DOHH2 (cell line): ENCODE results near the gene MGMT.

Experiments used
- H3F3A ChIP-seq: fragments of 200-600 bp; sonication (generic), shearing (Covaris generic); 2 replicates; pipeline ENCODE4 v1.6.0; 2016; ENCODE audit warnings: antibody characterized with exemption, mild to moderate bottlenecking; ENCODE audit not compliant: control insufficient read depth, insufficient read depth
- H3K27ac ChIP-seq: fragments of 200-600 bp; sonication (generic); 2 replicates; pipeline ENCODE4 v1.5.1; 2014; ENCODE audit warnings: low read depth, mild to moderate bottlenecking, low read length, moderate library complexity
- H3K27me3 ChIP-seq: fragments of 200-600 bp; sonication (generic); 2 replicates; pipeline ENCODE4 v1.6.1; 2014; ENCODE audit warnings: mild to moderate bottlenecking, low read length, mixed read lengths; ENCODE audit not compliant: control insufficient read depth
- H3K36me3 ChIP-seq: fragments of 200-600 bp; sonication (generic); 2 replicates; pipeline ENCODE4 v1.6.1; 2014; ENCODE audit warnings: mild to moderate bottlenecking, low read length, moderate library complexity, mixed read lengths; ENCODE audit not compliant: control insufficient read depth
- H3K4me1 ChIP-seq: fragments of 200-600 bp; sonication (generic); 2 replicates; pipeline ENCODE4 v1.6.1; 2014; ENCODE audit warnings: mild to moderate bottlenecking, low read length, mixed read lengths; ENCODE audit not compliant: control insufficient read depth
- H3K4me2 ChIP-seq: fragments of 200-600 bp; sonication (generic); 2 replicates; pipeline ENCODE4 v1.6.0; 2014; ENCODE audit warnings: mild to moderate bottlenecking, low read length, moderate library complexity
- H3K4me3 ChIP-seq: fragments of 200-600 bp; sonication (generic); 2 replicates; pipeline ENCODE4 v1.5.1; 2014; ENCODE audit warnings: mild to moderate bottlenecking, low read length, mixed read lengths
- H3K79me2 ChIP-seq: fragments of 200-600 bp; sonication (generic); 2 replicates; pipeline ENCODE4 v1.6.1; 2014; ENCODE audit warnings: mild to moderate bottlenecking, low read length, mixed read lengths; ENCODE audit not compliant: control insufficient read depth
- H3K9me2 ChIP-seq: fragments of 200-600 bp; sonication (generic); replicated peaks from 2 replicates; pipeline ENCODE4 v1.6.1; 2014; ENCODE audit warnings: mild to moderate bottlenecking, low read length, mixed read lengths; ENCODE audit not compliant: control insufficient read depth
- H3K9me3 ChIP-seq: fragments of 200-600 bp; sonication (generic); 2 replicates; pipeline ENCODE4 v1.6.1; 2014; ENCODE audit warnings: antibody characterized with exemption, low read length, mixed read lengths; ENCODE audit not compliant: control insufficient read depth, insufficient read depth
- H4K20me1 ChIP-seq: fragments of 200-600 bp; sonication (generic); 2 replicates; pipeline ENCODE4 v1.6.0; 2014; ENCODE audit warnings: low read depth, mild to moderate bottlenecking, antibody characterized with exemption, low read length, moderate library complexity; ENCODE audit not compliant: control insufficient read depth, insufficient read depth
- EZH2phosphoT487 ChIP-seq: fragments of 200-600 bp; sonication (generic); IDR thresholded peaks from 2 replicates; pipeline ENCODE4 v1.6.1; 2017; ENCODE audit warnings: borderline replicate concordance, mild to moderate bottlenecking, antibody characterized with exemption, low read length, moderate library complexity, mixed read lengths
- TF ChIP-seq, protein P1 (sequence below): fragments of 200-600 bp; sonication (generic); IDR thresholded peaks from one replicate; pipeline ENCODE4 v1.5.1; 2014; ENCODE audit warnings: antibody characterized with exemption, mild to moderate bottlenecking, low read depth, low read length; ENCODE audit not compliant: poor library complexity, severe bottlenecking

Gene MGMT

DNA sequence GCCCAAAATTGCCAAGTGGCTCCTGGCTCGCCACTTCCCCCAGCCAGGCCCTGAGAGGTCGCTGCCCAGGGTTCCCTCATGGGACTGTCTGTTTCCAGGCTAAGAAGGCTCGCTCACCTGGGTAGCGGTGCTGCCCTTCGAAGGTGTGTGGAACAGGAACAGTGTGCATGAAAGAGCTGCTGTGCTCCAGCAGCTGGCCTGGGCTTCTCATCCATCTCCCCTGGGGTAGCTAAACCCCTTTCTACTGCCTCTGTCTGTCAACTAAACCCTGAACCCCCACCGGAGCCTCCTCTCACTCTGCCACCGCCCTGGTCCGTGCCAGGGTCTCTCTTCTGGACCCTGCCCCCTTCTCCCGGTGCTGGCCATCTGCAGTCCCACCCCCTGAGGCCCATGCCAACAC, 344.2 kb downstream of the MGMT start:
- no peaks in the 10 kb centered on the region for H3K79me2 ChIP-seq
- TF ChIP-seq EZH2phosphoT487: no peak
- TF ChIP-seq, protein P1, sequence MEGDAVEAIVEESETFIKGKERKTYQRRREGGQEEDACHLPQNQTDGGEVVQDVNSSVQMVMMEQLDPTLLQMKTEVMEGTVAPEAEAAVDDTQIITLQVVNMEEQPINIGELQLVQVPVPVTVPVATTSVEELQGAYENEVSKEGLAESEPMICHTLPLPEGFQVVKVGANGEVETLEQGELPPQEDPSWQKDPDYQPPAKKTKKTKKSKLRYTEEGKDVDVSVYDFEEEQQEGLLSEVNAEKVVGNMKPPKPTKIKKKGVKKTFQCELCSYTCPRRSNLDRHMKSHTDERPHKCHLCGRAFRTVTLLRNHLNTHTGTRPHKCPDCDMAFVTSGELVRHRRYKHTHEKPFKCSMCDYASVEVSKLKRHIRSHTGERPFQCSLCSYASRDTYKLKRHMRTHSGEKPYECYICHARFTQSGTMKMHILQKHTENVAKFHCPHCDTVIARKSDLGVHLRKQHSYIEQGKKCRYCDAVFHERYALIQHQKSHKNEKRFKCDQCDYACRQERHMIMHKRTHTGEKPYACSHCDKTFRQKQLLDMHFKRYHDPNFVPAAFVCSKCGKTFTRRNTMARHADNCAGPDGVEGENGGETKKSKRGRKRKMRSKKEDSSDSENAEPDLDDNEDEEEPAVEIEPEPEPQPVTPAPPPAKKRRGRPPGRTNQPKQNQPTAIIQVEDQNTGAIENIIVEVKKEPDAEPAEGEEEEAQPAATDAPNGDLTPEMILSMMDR: no peak
- H3K4me1 ChIP-seq: no peaks in the 10 kb centered on the region
- no peak overlapping the region for H3K4me2 ChIP-seq
- no peaks in the 10 kb centered on the region for H3F3A ChIP-seq
- H3K9me3 ChIP-seq: no peaks in the 10 kb centered on the region
- no peaks in the 10 kb centered on the region for H3K27me3 ChIP-seq
- H3K27ac ChIP-seq: no peak overlapping the region
- H3K9me2 ChIP-seq: no peaks in the 10 kb centered on the region
- no peak overlapping the region for H3K4me3 ChIP-seq
- H3K36me3 ChIP-seq: no peaks in the 10 kb centered on the region
- no peaks in the 10 kb centered on the region for H4K20me1 ChIP-seq

DNA sequence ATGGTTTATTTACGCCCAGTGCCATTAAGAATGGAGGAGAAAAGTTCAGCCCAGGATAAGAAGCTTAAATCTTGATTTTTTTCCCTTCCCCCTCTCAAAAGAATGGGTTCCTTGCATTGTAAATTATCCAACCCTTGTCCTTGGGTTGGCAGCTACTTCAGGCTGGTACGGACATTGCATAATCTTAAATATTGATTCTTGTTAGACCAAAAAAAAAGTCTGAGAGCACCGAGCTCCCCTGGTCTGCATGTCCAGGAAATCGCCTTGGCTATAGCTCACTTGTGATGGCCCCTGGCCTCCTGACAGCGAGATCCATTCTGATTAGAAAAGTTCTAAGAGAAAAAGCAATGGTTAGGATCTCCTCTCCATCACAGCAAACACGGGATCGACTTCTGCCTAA, 345.4 kb downstream of the MGMT start:
- H3K9me3 ChIP-seq: no peaks in the 10 kb centered on the region
- no peak overlapping the region for H3K27ac ChIP-seq
- TF ChIP-seq EZH2phosphoT487: no peak
- TF ChIP-seq, protein P1: no peak
- H4K20me1 ChIP-seq: no peaks in the 10 kb centered on the region
- no peaks in the 10 kb centered on the region for H3K27me3 ChIP-seq
- H3K36me3 ChIP-seq: no peaks in the 10 kb centered on the region
- no peaks in the 10 kb centered on the region for H3F3A ChIP-seq
- H3K9me2 ChIP-seq: no peaks in the 10 kb centered on the region
- H3K79me2 ChIP-seq: no peaks in the 10 kb centered on the region
- no peaks in the 10 kb centered on the region for H3K4me1 ChIP-seq
- H3K4me2 ChIP-seq: no peak overlapping the region
- no peak overlapping the region for H3K4me3 ChIP-seq

DNA sequence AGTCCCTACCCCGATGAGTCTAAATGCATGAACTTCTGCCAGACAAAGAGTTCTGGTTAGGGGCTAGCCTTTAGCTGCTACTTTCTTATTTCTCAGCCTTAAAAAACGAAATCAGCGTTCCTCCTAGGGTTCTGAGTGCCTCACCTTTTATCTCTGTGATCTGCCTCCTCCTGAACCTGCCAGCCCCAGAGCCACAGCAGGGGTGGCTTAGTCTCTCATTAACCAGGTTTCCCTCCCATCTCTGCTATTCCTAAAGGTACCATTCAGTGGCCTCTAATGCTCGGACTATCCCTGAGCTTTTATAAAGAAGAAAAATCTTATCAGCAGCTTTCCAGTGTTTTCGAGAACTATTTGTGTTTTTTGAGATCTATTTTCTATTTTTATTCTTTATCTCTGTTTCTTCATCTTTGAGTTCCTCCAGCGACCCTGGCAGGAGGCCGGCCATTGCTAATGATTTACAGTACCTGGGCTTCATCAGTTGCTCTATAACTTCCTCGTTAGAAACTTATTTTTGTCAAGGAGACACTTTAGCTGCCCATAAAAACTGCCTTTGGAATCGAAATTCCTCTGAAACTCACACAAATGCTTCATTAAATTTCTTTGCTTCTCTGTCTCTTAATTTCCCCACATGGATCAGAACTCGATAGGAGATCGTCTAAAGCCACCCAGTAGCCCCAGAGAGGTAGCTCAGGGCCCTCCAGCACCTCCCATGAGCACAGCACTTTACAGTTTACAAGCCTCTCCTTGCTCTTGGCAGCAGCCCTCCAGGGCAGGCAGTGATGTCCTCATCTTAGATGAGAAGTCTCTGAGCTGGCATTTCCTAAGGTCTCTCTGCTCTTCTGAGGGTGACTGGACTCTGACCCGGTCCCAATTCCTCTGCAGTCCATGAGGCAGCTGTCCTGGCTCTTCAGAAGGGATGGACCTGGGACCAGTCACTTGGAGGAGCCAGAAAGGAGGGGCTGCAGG, 347.9 kb downstream of the MGMT start:
- H3K9me2 ChIP-seq: no peaks in the 10 kb centered on the region
- no peaks in the 10 kb centered on the region for H3K79me2 ChIP-seq
- H3K27me3 ChIP-seq: no peaks in the 10 kb centered on the region
- no peaks in the 10 kb centered on the region for H4K20me1 ChIP-seq
- no peaks in the 10 kb centered on the region for H3K4me1 ChIP-seq
- H3F3A ChIP-seq: no peaks in the 10 kb centered on the region
- no peak overlapping the region for H3K27ac ChIP-seq
- no peaks in the 10 kb centered on the region for H3K9me3 ChIP-seq
- TF ChIP-seq, protein P1: no peak
- no peak for TF ChIP-seq EZH2phosphoT487
- no peak overlapping the region for H3K4me2 ChIP-seq
- H3K4me3 ChIP-seq: no peak overlapping the region
- no peaks in the 10 kb centered on the region for H3K36me3 ChIP-seq
